Endodermal cell (in vitro differentiated cells): ENCODE results near the gene TAL1. TPM values are rescaled to one million over a fixed set of nuclear protein-coding genes. Genes with fewer than 3 reads are reported as not detected.

ENCODE experiments used
- DNase-seq: peaks from one replicate; pipeline ENCODE4 v3.0.0-alpha.2; 2017
- H3K27ac ChIP-seq: 2 replicates; pipeline ENCODE4 v1.5.1; 2013; ENCODE audit warnings: mild to moderate bottlenecking, low read depth, low read length, moderate library complexity
- H3K27me3 ChIP-seq: 2 replicates; pipeline ENCODE4 v1.6.1; 2013; ENCODE audit warnings: mild to moderate bottlenecking, low read length, moderate library complexity; ENCODE audit not compliant: insufficient read depth, control insufficient read depth, poor library complexity, severe bottlenecking
- H3K36me3 ChIP-seq: 2 replicates; pipeline ENCODE4 v1.7.0; 2013; ENCODE audit warnings: mild to moderate bottlenecking, low read length, moderate library complexity; ENCODE audit not compliant: control insufficient read depth, insufficient read depth
- H3K4me1 ChIP-seq: one replicate; pipeline ENCODE4 v1.7.0; 2013; ENCODE audit warnings: low read length; ENCODE audit not compliant: control insufficient read depth, insufficient read depth
- H3K4me3 ChIP-seq: 2 replicates; pipeline ENCODE4 v1.5.1; 2013; ENCODE audit warnings: mild to moderate bottlenecking, low read length, moderate library complexity
- H3K9ac ChIP-seq: 2 replicates; pipeline ENCODE4 v1.6.1; 2013; ENCODE audit warnings: mild to moderate bottlenecking, low read length, moderate library complexity; ENCODE audit not compliant: poor library complexity, severe bottlenecking; ENCODE audit errors: extremely low read depth
- H3K9me3 ChIP-seq: 2 replicates; pipeline ENCODE4 v1.6.1; 2013; ENCODE audit warnings: mild to moderate bottlenecking, low read length, moderate library complexity; ENCODE audit not compliant: control insufficient read depth
- H3K27ac Mint-ChIP-seq: 2 replicates; pipeline ENCODE4 v1.8.0; 2020; ENCODE audit warnings: mixed read lengths
- H3K27me3 Mint-ChIP-seq: 2 replicates; pipeline ENCODE4 v1.8.0; 2021; ENCODE audit warnings: mild to moderate bottlenecking, mixed read lengths; ENCODE audit not compliant: insufficient read depth
- H3K36me3 Mint-ChIP-seq: 2 replicates; pipeline ENCODE4 v1.8.0; 2020; ENCODE audit warnings: low read depth, mixed read lengths
- H3K4me1 Mint-ChIP-seq: 2 replicates; pipeline ENCODE4 v1.8.0; 2020; ENCODE audit warnings: mixed read lengths
- H3K4me3 Mint-ChIP-seq: 2 replicates; pipeline ENCODE4 v1.8.0; 2020; ENCODE audit warnings: mild to moderate bottlenecking, moderate library complexity, mixed read lengths
- H3K9me3 Mint-ChIP-seq: 2 replicates; pipeline ENCODE4 v1.8.0; 2020; ENCODE audit warnings: mild to moderate bottlenecking, mixed read lengths
- CTCF ChIP-seq: fragments of 200-600 bp; sonication (generic); conservative IDR thresholded peaks from 2 replicates; pipeline ENCODE4 v1.5.0; 2021; ENCODE audit warnings: antibody characterized with exemption, mild to moderate bottlenecking
- WGBS, 2 experiments: methylation state at CpG; one replicate each; pipeline versions ENCODE4 v1.1.5 to v1.1.7; 2013; ENCODE audit warnings: missing lambda C conversion rate in 2 of 2, mixed read lengths in 1 of 2; ENCODE audit not compliant: insufficient coverage in 1 of 2, insufficient read length in 1 of 2; 5-methylcytosine and 5-hydroxymethylcytosine counted together
- total RNA-seq, 2 donors: library from RNA; stranded (reverse); fragmentation: NEBNext Ultra II Directional in 1 of 2; extraction: Animal tissue kit (Norgen Biotek cat#: 25700) in 1 of 2; gene quantifications; 2 replicates in 1 of 2; 3 replicates in 1 of 2; pipeline ENCODE4 v1.2.1, GENCODE V29; 2021

The TAL1 gene
- total RNA-seq, 2 donors from 2014 or later, result 0.04 TPM; not detected in 1

GRCh38 chr1:47181955-47182675 is 49.9 kb downstream of the TAL1 start:
- H3K36me3 ChIP-seq, result no peaks in the 10 kb centered on the region
- no peaks in the 10 kb centered on the region for H3K9me3 ChIP-seq
- H3K9ac ChIP-seq, result no peak overlapping the region
- H3K4me1 ChIP-seq, result no peaks in the 10 kb centered on the region
- Mint-ChIP-seq H3K4me1 (peaks cover 9% of the 10 kb centered on the region), H3K9me3 (peaks cover 5% of the 10 kb centered on the region), H3K27ac (no peak overlapping the region), H3K36me3 (no peaks in the 10 kb centered on the region), H3K4me3 (no peak overlapping the region), H3K27me3 (peaks cover 49% of the 10 kb centered on the region)
- no peak overlapping the region for H3K4me3 ChIP-seq
- DNase-seq, result no peak
- no peak overlapping the region for H3K27ac ChIP-seq
- TF ChIP-seq CTCF, result no peak
- peaks cover 12% of the 10 kb centered on the region for H3K27me3 ChIP-seq
- WGBS, 2 experiments, result 73 to 86% methylated on average over 4 to 7 of the region's 7 CpGs

- Histone ChIP-seq H3K4me3 (no peak overlapping the region), H3K9me3 (no peaks in the 10 kb centered on the region), H3K27me3 (peaks cover 17% of the 10 kb centered on the region), H3K27ac (no peak overlapping the region), H3K4me1 (no peaks in the 10 kb centered on the region), H3K36me3 (no peaks in the 10 kb centered on the region), H3K9ac (no peak overlapping the region)
- H3K27ac Mint-ChIP-seq, result no peak overlapping the region
- peak; percentile 72 for DNase-seq
- peaks cover 49% of the 10 kb centered on the region for H3K27me3 Mint-ChIP-seq
- 73 to 77% methylated on average over 11 to 18 of the region's 18 CpGs for WGBS, 2 experiments
- peaks cover 9% of the 10 kb centered on the region for H3K4me1 Mint-ChIP-seq
- peaks cover 5% of the 10 kb centered on the region for H3K9me3 Mint-ChIP-seq
- H3K4me3 Mint-ChIP-seq, result no peak overlapping the region
- no peaks in the 10 kb centered on the region for H3K36me3 Mint-ChIP-seq
- no peak for TF ChIP-seq CTCF
Observed at GRCh38 chr1:47181095-47181954, 50.7 kb downstream of the TAL1 start.

GRCh38 chr1:47180603-47181094 is 51.4 kb downstream of the TAL1 start:
- DNase-seq, result no peak
- no peak for TF ChIP-seq CTCF
- no peaks in the 10 kb centered on the region for H3K36me3 Mint-ChIP-seq
- Histone ChIP-seq H3K27me3 (peaks cover 19% of the 10 kb centered on the region), H3K9me3 (no peaks in the 10 kb centered on the region), H3K4me1 (no peaks in the 10 kb centered on the region), H3K36me3 (no peaks in the 10 kb centered on the region), H3K9ac (no peak overlapping the region), H3K27ac (no peak overlapping the region), H3K4me3 (no peak overlapping the region)
- H3K9me3 Mint-ChIP-seq, result peaks cover 5% of the 10 kb centered on the region
- no peak overlapping the region for H3K4me3 Mint-ChIP-seq
- no peak overlapping the region for H3K27ac Mint-ChIP-seq
- H3K27me3 Mint-ChIP-seq, result peaks cover 50% of the 10 kb centered on the region
- peaks cover 9% of the 10 kb centered on the region for H3K4me1 Mint-ChIP-seq
- whole genome bisulfite sequencing, 2 experiments, result 75 to 81% methylated on average over 3 of the region's 3 CpGs
